ENCODE measurements around the gene MAN1B1. TPM values are rescaled to one million over a fixed set of nuclear protein-coding genes. Genes with fewer than 3 reads are reported as not detected.

Gene MAN1B1
- polyA plus RNA-seq, 1 donor (not counting 4 experiments of a cell fraction or from before 2014, with no cell fraction given), result 34.3 TPM

GRCh38 chr9:137139468-137140150 lies 52.8 kb downstream of the MAN1B1 start:
- H3K4me2 ChIP-seq (ENCODE audit: control insufficient read depth, extremely low read depth, insufficient read depth, low read depth, low read length), result no peak overlapping the region
- no peak for DNase-seq (ENCODE audit: low read depth, low spot score)
- no peaks in the 10 kb centered on the region for H3K36me3 ChIP-seq (ENCODE audit: control insufficient read depth in 2 of 2, extremely low read depth in 1 of 2, insufficient read depth in 2 of 2, low read length in 2 of 2)
- H3K9ac ChIP-seq (ENCODE audit: control insufficient read depth, extremely low read depth, insufficient read depth, low read length), result no peak overlapping the region
- TF ChIP-seq EZH2 (IDR thresholded peaks at IDR 0.05; ENCODE audit: low read length) (peak; percentile 34), CTCF (optimal IDR thresholded peaks at IDR 0.05 in 1 of 3, IDR thresholded peaks at IDR 0.05 in 1 of 3, conservative IDR thresholded peaks at IDR 0.05 in 1 of 3; ENCODE audit: extremely low read depth in 1 of 3, insufficient read depth in 2 of 3, low read length in 3 of 3) (no peak)
- H3K9me3 ChIP-seq (ENCODE audit: control insufficient read depth, low read depth, low read length), result no peaks in the 10 kb centered on the region
- H3K4me1 ChIP-seq (ENCODE audit: control insufficient read depth, extremely low read depth, insufficient read depth, low read length), result no peaks in the 10 kb centered on the region
- H3K9me1 ChIP-seq (ENCODE audit: control insufficient read depth, extremely low read depth, insufficient read depth, low read length), result no peaks in the 10 kb centered on the region
- dilution Hi-C loops (cut with MboI; ENCODE audit: extremely low pct_ligation_motif_present, low sequenced_read_pairs), result no loop called here
- H3K27ac ChIP-seq (ENCODE audit: control insufficient read depth, insufficient read depth, low read length), result no peak overlapping the region
- FAIRE-seq, result no peak
- peaks cover 73% of the 10 kb centered on the region for H3K27me3 ChIP-seq (ENCODE audit: control insufficient read depth, extremely low read depth, insufficient read depth, low read length)
- H4K20me1 ChIP-seq (ENCODE audit: control insufficient read depth, extremely low read depth, insufficient read depth, low read length), result no peaks in the 10 kb centered on the region
- H3K79me2 ChIP-seq (ENCODE audit: control insufficient read depth, insufficient read depth, low read length), result no peaks in the 10 kb centered on the region
- H2AFZ ChIP-seq (ENCODE audit: control insufficient read depth, low read length), result no peak overlapping the region
- no peak overlapping the region for H3K4me3 ChIP-seq (ENCODE audit: control insufficient read depth in 2 of 3, extremely low read depth in 1 of 3, insufficient read depth in 2 of 3, low read depth in 1 of 3, low read length in 3 of 3)

- no peak for FAIRE-seq
- H3K27me3 ChIP-seq (ENCODE audit: control insufficient read depth, extremely low read depth, insufficient read depth, low read length), result peaks cover 73% of the 10 kb centered on the region
- H3K4me3 ChIP-seq (ENCODE audit: control insufficient read depth in 2 of 3, extremely low read depth in 1 of 3, insufficient read depth in 2 of 3, low read depth in 1 of 3, low read length in 3 of 3), result no peak overlapping the region
Observed at GRCh38 chr9:137140151-137141012, 53.6 kb downstream of the MAN1B1 start.

More at GRCh38 chr9:137140151-137141012, 53.6 kb downstream of the MAN1B1 start:
- no peaks in the 10 kb centered on the region for H3K79me2 ChIP-seq (ENCODE audit: control insufficient read depth, insufficient read depth, low read length)
- no peak overlapping the region for H3K27ac ChIP-seq (ENCODE audit: control insufficient read depth, insufficient read depth, low read length)
- DNase-seq (ENCODE audit: low read depth, low spot score), result no peak
- no peak for TF ChIP-seq EZH2 (IDR thresholded peaks at IDR 0.05; ENCODE audit: low read length)
- TF ChIP-seq CTCF (optimal IDR thresholded peaks at IDR 0.05 in 1 of 3, IDR thresholded peaks at IDR 0.05 in 1 of 3, conservative IDR thresholded peaks at IDR 0.05 in 1 of 3; ENCODE audit: extremely low read depth in 1 of 3, insufficient read depth in 2 of 3, low read length in 3 of 3), result no peak
- no peak overlapping the region for H3K4me2 ChIP-seq (ENCODE audit: control insufficient read depth, extremely low read depth, insufficient read depth, low read depth, low read length)
- dilution Hi-C loops (cut with MboI; ENCODE audit: extremely low pct_ligation_motif_present, low sequenced_read_pairs), result no loop called here
- H3K9ac ChIP-seq (ENCODE audit: control insufficient read depth, extremely low read depth, insufficient read depth, low read length), result no peak overlapping the region
- no peaks in the 10 kb centered on the region for H3K9me1 ChIP-seq (ENCODE audit: control insufficient read depth, extremely low read depth, insufficient read depth, low read length)
- no peaks in the 10 kb centered on the region for H3K4me1 ChIP-seq (ENCODE audit: control insufficient read depth, extremely low read depth, insufficient read depth, low read length)
- H3K9me3 ChIP-seq (ENCODE audit: control insufficient read depth, low read depth, low read length), result no peaks in the 10 kb centered on the region
- no peaks in the 10 kb centered on the region for H4K20me1 ChIP-seq (ENCODE audit: control insufficient read depth, extremely low read depth, insufficient read depth, low read length)
- H3K36me3 ChIP-seq (ENCODE audit: control insufficient read depth in 2 of 2, extremely low read depth in 1 of 2, insufficient read depth in 2 of 2, low read length in 2 of 2), result no peaks in the 10 kb centered on the region
- H2AFZ ChIP-seq (ENCODE audit: control insufficient read depth, low read length), result no peak overlapping the region

Data from keratinocyte (primary cell).